SKM-1 treated with dmso at 0.1 percent for 144 hours (cell line): ENCODE measurements around the gene SMOC2.

Source experiments
- DNase-seq: peaks from one replicate; lab custom pipeline; 2025; ENCODE audit not compliant: unreplicated experiment; lab: John Stamatoyannopoulos, UW

The SMOC2 gene

DNA sequence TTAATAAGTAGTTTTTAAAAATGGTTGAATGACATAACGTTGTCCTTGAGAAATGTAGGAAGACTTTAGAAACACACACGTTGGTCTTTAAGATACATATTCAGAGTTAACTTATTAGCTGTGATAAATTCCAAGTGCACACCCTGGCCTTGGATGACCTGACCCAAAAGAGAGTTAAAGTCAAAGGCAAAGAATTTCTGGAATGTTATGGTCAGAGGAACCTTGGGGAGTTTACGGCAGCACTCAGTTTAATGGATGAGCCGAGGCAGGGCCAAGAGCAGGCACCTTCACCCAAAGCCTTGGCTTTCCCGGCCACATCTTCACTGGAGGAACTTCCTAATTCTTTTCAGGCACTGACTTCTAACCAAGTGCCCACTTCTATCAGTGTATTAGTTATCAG is 200.5 kb downstream of the SMOC2 start:
- no peak for DNase-seq

DNA sequence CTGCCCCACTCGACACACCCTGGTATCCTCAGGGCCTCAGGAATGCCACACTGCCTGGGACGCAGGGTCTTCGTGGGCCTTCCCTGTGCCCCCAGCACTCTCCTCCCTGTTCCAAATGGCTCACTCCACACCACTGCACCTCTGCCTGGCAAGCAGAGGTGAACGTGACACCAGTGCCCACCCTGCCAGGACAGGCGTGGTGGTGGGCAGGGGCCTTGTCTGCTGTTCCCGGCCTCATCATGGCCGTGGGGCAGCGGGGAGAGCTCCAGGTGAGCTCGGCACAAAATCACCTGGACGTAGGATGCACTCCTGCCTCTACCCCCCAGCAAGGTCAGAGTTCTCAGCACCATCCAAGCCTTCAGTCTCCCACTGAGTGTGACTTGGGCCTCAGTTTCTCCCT is 202.4 kb downstream of the SMOC2 start:
- no peak for DNase-seq

DNA sequence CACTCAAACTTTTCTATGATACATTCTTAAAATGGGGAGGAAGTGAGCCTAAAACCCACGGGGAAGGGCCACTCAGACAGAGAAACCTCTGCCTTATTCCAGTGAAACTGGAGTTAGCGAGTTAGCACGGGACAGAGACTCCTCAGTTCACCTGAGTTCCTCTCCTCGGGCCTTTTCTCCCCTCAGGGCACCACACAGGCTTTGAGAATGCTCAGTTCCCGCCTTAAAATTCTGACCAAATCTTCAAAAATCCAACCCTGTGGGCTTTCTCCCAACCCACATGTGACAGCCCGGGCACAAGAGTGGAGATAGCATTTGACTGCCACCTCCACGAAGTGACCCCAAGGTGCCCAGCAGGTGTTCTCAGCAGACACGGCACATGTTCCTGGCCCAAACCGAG is 204.3 kb downstream of the SMOC2 start:
- DNase-seq, result no peak

DNA sequence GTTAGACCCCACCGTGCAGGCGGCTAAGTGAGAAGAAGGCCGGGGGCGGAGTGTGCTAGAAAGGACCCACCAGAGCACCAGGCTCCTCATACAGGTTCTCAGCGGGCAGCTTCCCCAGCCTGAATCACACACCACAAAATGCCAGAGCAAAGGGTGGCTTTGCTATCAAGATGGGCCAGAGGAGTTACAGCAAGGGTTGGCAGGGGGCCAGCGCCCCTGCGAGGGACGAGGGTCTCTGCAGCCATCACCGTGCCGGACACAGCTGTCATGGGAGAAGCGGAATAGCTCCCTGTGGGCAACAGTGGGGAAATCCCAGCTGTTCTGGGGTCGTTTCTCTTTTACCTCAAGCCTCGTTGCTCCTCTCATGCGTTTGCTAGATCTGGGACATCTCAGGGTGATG is 206.3 kb downstream of the SMOC2 start:
- DNase-seq, result no peak

DNA sequence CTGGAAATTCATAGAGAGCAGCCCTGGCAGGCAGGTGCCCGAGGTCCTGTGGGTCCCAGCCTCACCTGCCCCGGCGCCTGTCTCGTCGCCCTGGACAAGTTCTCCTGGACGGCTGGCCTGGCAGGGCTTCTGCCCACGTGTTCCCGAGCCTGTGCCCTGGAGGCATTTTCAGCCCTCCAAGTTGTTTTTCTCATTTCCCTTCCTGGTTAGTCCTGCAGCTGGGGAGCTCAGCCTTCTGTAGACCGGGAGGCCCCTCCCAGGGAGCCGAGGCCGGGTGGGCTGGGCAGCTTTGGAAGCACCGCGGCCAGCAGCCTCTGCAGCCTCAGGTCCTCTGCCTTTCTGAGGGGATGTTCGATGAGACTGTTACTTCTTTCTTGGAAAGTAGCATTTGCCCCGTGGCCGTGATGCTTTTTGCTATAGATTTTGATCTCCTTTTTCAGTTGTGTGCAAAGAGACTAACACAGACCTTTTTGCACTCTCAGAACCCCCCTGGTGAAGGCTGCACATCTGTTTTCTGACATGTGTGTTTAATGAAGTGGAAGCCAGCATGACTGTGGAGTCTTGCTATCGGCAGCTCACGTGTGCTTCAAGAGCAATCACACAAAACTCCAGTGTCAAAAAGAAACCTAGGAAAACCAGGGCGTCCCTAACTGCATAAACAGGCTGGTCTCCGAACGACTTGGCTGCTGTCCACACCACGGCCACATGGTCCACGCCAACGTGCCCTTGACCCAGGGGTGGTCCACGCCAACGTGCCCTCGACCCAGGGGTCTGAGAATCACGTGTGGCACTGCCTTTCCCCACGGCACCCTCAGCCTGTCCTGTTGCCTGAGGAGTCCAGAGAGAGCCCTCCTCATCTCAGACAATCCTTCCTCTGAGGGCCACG is 207.5 kb downstream of the SMOC2 start:
- DNase-seq, result no peak

DNA sequence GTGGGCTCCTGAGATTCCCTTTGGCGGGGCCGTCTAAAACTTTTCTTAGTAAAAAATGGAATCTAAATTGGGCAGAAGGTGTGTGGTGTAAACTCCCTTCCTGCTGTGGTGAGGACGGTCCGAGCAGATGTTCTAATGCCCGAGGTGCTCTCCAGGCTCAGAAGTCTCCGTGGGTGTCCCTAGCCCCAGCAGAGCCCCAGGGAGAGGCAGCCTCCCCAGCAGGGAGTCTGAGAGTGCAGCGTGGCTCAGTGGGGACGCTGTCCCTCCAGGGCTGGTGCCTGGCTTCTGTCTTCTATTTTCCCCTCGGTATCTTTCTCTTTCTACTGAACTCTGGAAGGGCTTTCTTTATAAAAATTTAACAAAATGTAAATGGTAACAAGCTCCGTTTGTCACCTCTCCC is 208.2 kb downstream of the SMOC2 start:
- DNase-seq, result no peak

DNA sequence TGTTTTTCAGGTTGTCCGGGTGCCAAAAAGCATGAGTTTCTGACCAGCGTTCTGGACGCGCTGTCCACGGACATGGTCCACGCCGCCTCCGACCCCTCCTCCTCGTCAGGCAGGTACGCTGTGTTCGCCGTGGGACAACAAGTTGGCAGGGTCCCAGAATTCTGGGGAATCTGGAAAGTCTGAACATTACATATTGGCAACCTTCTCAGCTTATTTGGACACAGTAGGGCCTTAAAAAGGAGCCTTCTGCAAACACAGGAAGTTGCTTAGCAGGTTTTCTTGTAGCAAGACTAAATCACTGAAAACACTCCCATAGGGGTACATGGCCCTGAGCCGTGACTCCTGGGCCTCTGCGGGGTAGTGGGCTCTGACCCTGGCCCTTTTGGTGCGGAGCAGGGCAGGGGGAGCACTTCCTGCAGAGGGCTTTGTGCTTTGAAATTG is 209.7 kb downstream of the SMOC2 start:
- no peak for DNase-seq

DNA sequence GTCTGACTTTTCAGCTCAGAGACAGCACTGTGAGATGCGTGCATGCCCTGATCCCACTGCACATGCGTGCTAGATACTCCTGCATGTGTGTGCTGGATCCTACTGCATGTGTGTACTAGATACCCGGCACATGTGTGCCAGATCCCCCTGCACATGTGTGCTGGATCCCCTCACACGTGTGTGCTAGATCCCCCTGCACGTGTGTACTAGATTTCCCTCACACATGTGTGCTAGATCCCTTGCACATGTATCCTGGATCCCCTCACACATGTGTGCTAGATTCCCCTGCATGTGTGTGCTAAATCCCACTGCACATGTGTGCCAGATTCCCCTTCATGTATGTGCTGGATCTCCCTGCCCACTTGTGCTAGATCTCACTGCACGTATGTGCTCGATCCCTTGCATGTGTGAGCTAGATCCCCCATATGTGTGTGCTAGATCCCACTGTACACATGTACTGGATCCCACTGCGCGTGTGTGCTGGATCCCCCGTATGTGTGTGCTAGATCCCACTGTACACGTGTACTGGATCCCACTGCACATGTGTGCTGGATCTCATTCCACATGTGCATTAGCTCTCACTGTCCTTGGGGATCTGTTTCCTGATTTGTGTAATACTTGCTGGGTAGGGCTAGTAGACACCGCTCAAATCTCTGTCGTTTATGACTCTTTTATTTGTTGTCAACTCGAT is 214.6 kb downstream of the SMOC2 start:
- DNase-seq, result no peak

DNA sequence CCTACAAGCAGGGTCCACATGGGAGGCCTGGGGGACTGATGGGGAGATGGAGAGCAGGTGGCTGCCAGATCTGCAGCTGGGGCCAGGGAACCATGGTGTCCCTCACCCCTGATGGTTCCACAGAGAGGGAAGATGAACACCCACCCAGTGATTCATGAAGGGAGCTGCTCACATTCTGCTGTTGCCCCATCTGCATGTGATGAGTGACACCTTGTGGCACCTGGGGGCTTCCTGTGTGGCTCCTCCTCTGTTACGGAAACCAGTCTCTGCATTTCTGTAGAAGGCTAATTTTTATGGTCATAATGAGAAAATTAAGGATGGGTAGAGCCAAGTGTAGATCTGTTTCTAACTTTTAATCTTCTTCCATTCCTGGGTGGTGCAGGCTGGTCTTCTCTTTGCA is 217.1 kb downstream of the SMOC2 start:
- no peak for DNase-seq

DNA sequence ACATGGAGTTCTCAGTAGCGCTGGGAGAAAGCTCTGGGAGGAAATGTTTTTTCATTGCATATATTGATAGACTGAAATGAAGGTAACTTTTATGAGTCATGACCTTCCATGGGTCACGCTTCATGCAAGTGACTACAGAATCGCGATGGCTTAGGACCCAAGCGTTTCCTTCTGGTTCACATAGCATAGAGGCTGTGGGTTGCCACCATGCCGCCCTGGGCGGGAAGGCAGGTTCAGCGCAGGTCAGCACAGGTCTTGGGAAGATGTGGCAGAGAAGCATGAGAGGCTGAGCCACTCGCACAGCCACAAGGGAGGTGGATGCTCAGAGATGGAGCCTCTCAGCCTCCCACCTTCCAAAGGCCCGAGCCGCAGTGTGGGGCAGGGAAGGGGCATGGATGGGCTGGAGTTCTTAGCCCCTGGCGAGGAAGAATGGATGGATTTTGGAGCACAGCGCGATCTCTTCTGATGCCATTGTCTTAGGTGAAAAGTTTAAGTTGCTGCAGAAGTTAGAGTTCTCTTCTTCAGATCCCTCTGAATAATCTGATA is 219.5 kb downstream of the SMOC2 start:
- no peak for DNase-seq

DNA sequence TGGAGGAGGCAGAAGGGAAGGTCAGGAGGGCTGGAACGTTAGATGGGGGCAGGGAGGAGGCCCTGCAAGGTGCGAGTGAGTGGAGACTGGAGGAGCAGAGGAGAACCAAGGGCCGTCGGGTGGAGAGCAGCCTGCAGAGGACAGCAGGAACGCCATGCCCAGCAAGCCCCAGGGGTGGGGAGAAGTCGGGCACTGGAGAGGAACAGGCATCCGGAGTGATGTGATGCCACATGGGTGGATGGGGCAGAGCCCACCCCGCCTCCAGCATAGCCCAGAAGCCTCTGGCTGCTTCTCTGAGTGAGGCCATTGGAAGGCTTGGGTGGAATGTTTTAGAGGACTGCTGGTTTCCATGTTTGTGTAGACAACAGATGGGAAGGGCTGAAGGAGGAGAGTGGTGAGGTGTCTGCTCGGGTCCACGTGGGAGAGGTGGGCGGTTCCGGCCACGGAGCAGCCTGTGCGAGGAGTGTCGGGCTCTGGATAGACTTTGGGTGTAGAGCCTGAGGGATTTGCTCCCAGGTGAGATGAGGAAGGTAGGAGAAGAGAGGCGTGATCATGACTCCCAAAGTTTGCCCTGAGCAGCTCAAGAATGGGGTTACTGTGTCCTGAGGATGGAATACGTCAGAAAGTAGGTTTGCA is 221.4 kb downstream of the SMOC2 start:
- DNase-seq, result no peak

DNA sequence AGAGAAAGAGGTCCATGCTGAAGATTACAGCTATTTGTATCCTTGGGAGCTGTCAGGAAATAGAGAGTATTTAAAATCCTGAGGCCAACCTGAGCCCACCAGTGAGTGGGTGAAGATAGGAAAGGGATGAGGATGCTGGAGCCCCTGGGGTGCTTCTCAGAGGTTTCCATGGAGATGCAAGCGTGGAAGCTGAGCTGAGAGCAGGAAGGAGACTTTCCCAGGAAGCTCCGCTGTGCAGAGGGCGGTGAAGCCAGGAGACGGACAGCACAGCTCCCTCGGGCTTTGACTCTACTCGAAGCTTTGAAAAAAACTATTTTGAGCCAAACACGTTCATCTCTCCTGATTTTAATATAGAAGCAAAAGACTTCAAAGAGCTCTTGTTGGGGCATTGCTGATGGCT is 222.1 kb downstream of the SMOC2 start:
- DNase-seq, result no peak

DNA sequence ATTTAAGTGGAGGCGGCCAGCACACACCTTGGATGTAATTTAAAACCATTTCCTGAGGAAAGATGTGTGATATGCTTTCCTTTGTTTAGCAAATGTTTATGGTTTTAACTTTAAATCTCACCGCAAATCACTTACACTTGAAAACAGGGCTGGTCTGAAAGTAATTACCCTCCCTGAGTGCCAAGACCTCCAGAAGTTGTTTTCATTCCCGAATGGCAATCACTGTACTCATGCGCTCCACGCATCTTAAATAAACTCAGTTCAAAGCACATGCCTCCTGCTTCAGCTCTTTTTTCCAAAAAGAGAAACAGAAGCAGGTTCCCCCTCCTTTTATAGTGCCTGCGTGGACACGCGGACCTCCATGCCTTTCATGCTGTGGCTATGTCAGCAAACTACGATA is 224.0 kb downstream of the SMOC2 start:
- DNase-seq, result no peak

DNA sequence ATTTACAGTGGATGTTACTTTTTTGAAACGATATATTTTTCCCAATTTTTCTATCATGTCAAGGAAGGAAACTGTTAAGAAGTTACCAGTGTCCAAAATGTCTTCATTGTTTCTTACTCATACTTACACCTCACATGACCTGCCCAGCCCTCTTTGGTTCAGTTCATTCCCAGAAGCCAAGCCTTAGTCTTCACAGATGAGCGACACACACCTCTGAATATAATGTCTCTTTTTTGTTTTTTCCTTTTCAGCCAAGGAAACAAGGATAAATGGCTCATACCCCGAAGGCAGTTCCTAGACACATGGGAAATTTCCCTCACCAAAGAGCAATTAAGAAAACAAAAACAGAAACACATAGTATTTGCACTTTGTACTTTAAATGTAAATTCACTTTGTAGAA is 225.2 kb downstream of the SMOC2 start:
- DNase-seq, result no peak

DNA sequence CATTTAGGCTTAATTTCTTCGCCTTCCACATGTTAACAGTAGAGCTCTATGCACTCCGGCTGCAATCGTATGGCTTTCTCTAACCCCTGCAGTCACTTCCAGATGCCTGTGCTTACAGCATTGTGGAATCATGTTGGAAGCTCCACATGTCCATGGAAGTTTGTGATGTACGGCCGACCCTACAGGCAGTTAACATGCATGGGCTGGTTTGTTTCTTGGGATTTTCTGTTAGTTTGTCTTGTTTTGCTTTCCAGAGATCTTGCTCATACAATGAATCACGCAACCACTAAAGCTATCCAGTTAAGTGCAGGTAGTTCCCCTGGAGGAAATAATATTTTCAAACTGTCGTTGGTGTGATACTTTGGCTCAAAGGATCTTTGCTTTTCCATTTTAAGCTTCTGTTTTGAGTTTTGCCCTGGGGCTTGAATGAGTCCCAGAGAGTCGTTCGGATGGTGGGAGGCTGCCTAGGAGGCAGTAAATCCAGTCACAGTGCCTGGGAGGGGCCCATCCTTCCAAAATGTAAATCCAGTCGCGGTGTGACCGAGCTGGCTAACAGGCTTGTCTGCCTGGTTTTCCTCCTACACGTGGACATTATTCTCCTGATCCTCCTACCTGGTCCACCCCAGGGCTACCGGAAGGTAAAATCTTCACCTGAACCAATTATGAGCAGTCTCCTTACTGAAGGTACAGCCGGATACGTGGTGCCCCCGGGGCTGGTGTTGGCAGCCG is 225.9 kb downstream of the SMOC2 start:
- DNase-seq, result no peak

DNA sequence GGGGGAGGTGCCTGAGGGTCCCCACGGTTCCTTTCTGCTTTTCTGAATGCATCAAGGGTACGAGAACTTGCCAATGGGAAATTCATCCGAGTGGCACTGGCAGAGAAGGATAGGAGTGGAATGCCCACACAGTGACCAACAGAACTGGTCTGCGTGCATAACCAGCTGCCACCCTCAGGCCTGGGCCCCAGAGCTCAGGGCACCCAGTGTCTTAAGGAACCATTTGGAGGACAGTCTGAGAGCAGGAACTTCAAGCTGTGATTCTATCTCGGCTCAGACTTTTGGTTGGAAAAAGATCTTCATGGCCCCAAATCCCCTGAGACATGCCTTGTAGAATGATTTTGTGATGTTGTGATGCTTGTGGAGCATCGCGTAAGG is 226.4 kb downstream of the SMOC2 start:
- DNase-seq, result no peak

DNA sequence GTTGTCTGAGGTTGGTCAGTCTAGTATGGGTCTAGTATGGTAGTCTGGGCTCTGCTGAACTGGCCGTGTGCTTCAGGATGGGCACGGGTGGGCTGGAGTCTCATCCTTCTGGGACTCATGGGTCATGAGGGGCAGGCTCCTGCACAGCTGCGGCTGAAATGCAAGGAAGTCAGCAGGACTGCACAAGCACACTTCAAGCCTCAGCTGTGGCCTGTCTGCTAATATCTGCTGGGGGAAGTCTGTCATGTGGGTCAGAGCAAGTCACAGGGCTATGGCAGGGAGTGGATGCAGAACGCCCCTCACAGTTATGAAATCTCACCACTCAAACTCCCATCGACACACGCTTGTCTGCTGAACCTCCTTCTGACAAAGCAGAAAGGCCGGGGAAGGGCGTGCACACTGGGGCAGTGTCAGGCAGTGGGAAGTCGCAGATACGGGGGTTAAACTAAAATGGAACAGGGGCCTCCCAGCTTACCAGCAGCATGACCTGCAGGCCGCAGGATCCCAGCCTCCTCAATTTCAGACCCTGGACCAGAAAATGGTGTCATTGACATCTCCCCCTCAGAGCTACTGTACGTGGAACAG is 229.5 kb downstream of the SMOC2 start:
- DNase-seq, result no peak

DNA sequence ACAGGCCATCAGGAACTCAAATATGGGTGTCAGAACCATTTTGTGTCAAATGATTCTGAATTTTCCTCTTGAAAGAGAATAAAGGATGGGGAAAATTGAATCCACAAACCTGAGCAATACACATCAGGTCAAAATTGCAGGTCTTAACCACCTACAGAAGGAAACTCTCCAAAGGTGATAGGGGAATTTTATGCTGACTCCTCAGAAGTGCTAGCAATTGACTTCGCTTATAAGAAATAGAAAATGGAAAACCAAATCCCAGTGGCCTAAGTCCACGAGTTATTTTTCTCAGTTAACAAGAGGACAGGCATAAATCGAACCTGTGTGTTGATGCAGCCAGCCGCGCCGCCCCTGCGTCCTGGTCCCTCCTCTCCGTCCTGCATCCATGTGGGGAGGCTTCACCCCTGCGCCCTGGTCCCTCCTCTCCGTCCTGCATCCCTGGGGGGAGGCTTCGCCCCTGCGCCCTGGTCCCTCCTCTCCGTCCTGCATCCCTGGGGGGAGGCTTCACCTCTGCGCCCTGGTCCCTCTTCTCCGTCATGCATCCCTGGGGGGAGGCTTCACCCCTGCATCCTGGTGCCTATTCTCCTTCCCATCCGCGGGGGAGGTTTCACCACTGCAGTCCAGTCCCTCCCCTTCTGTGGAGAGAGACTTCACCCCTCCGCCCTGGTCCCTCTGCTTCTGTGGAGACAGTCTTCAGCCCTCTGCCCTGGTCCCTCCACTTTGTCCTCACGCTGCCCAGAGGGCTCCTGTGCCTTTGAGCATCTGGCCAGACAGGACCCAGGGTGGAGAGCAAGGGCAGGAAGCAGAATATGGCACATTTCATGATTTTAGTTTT is 230.3 kb downstream of the SMOC2 start:
- no peak for DNase-seq

DNA sequence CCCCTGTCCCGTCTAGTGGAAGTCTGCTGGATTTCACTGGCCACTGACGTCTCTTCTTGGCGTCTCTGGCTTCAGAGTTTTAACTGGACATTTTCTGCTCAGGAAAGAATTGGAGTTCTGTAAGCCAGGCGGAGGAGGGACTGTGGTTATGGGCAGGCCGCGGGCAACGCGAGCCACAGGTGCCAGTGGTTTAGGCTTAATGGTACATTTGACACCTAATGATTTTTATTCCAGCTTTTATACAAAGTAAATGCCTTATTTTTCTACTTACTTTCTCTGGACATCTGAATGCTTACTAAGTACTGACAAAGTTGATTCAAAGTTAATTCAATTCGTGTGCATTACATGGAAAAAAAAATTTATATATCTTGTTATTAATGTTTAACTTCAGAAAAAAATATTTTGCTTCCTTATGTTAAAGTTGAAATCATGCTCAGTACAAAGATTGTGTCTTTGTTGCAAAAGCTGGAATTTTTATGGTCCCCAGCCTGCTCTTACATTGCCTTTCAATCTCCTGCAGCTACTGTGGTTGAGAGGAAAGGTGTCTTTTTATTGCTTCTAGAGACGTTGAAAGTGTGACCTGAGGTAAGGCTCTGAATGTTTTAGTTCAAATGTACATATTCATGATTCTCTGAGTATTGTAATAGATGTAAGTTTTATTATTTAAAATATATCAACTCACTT is 231.0 kb downstream of the SMOC2 start:
- no peak for DNase-seq
